GM19193 (cell line): ENCODE measurements around the gene PEX5L.

Experiments
- POLR2A ChIP-seq: IDR thresholded peaks from 4 replicates; pipeline ENCODE4 v1.6.1; 2011; ENCODE audit not compliant: insufficient read depth, insufficient read length; ENCODE audit errors: extremely low read depth

PEX5L gene, protein sequence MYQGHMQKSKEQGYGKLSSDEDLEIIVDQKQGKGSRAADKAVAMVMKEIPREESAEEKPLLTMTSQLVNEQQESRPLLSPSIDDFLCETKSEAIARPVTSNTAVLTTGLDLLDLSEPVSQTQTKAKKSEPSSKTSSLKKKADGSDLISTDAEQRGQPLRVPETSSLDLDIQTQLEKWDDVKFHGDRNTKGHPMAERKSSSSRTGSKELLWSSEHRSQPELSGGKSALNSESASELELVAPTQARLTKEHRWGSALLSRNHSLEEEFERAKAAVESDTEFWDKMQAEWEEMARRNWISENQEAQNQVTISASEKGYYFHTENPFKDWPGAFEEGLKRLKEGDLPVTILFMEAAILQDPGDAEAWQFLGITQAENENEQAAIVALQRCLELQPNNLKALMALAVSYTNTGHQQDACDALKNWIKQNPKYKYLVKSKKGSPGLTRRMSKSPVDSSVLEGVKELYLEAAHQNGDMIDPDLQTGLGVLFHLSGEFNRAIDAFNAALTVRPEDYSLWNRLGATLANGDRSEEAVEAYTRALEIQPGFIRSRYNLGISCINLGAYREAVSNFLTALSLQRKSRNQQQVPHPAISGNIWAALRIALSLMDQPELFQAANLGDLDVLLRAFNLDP

GRCh38 chr3:180036671-180037455 lies at the start of gene PEX5L:
Gene PEX5L (minus strand): TSS chr3:180036937. CDS start chr3:180036599, 338 bp downstream.
- no peak for TF ChIP-seq POLR2A

- TF ChIP-seq POLR2A, result no peak
Observed at GRCh38 chr3:180085122-180085710, 48.5 kb upstream of the PEX5L start.

DNA sequence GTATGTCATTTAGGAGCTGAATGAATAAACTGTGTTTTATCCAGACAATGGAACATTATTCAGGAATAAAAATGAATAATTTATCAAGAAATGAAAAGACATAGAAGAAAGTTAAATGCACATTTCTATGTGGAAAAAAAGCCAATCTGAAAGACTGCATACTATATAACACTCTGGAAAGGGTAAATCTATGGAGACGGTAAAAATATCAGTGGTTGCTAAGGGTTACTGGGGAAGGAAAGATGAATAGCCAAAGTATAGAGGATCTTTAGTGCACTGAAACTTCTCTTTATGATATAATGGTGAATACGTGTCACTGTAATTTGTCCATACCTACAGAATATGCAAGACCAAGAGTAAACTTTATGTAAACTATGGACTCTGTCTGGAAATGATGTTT lies 46.0 kb upstream of the PEX5L start:
- TF ChIP-seq POLR2A, result no peak

DNA sequence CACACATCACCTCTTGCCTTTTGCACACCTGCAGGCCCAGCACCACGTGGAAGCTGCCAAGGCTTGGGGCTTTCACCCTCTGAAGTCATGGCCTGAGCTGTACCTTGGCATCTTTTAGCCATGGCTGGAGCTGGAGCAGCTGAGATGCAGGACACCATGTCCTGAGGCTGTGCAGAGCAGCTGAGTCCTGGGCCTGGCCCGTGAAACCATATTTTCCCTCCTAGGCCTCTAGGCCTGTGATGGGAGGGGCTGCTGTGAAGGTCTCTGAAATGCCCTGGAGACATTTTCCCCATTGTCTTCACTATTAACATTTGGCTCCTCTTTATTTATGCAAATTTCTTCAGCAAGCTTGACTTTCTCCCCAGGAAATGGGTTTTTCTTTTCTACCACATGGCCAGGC lies 41.9 kb upstream of the PEX5L start:
- TF ChIP-seq POLR2A, result no peak

GRCh38 chr3:180073561-180073960 lies 36.8 kb upstream of the PEX5L start:
- TF ChIP-seq POLR2A, result no peak

- TF ChIP-seq POLR2A, result no peak
Observed at GRCh38 chr3:180072786-180073185, 36.0 kb upstream of the PEX5L start.

- no peak for TF ChIP-seq POLR2A
Observed at GRCh38 chr3:180070925-180071324, 34.2 kb upstream of the PEX5L start.

DNA sequence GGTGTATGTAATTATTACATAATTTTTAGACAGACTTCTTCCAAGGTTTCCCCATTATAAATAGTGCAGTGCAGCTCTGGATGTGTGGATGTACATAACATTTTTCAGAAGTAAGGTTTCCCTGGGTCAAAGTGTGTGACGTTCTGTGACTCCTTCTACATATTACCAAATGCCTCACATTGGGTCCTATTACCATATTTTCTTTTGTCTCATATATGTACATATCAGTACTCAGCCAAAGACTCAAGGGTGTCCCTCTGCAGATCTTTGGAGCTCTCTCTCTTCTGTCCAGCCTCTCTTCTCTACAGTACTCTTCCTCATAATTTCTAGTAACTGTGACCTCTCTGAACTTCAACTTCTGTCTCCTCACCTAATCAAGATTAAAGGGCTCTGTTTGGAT lies 31.3 kb upstream of the PEX5L start:
- TF ChIP-seq POLR2A, result no peak

DNA sequence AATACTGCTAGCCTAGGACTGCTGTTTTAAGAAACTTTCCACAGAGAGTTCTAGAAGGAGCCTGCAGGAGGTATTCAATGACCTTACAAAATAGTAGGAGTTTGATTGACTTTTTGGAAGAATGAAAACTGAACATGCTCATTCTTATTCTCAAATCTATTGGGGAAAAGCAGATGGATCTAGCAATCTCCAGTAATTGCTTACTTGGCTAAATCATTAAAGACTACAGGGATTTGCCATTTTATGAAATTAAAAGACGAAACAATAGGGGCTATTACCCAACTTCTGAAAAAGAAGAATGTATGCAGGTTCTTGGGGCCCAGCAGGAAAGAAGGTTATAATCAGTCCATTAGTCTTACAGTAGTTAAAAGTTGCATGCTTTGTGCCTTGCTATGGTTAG lies 29.9 kb upstream of the PEX5L start:
- TF ChIP-seq POLR2A, result no peak

GRCh38 chr3:180063783-180064182 lies 27.0 kb upstream of the PEX5L start:
- TF ChIP-seq POLR2A, result no peak

GRCh38 chr3:180062771-180063170 lies 26.0 kb upstream of the PEX5L start:
- no peak for TF ChIP-seq POLR2A

DNA sequence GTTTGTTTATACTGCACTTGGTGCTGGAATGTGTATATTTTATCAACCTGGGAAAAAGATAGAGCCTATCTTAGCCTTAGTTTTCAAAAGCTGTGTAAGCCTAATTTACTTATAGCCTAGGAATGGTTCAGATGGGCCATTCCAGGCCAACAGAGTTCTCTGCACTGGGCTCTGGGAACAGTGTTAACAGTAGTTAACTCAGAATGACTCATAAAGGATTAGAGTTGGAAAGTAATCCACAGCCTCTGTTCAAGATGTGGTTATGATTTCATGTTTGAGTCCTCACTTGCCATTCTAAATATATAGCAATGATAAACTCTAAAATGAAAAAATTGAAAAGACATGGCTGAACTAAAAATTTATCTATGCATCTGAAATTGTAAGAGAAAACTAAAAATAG lies 22.6 kb upstream of the PEX5L start:
- TF ChIP-seq POLR2A, result no peak

DNA sequence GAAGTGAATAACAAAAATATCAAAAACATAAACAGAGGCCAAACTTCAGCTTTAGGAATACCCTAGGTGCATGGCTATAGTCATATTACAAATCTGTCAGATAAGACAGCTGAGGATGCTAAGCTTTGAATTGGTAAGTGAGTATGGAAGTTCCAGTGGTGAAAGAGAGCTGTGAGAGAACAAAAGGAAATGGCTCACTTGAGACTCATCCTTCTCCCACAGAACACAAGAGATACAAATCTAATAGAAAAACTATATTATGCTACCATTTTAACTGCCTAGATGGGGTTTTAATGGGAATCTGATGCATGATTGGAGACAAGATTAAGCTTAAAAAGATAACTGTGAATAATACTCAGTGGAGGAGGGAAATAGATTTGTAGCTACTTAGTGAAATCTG lies 21.5 kb upstream of the PEX5L start:
- TF ChIP-seq POLR2A, result no peak

DNA sequence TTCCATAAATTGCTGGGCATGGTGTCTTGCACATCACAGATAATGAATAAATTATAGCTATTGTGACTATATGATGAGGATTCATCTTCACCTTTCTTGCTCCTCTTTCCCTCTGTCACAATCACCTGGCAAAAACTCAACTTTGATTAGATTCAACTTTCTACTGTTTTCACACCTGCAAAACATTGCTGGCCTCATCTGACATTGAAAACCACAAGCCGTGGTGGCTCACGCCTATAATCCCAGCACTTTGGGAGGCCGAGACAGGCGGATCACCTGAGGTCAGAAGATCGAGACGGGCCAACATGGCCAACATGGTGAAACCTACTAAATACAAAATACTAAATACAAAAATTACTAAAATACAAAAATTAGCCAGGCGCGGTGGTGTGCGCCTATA lies 12.7 kb upstream of the PEX5L start:
- TF ChIP-seq POLR2A, result no peak

DNA sequence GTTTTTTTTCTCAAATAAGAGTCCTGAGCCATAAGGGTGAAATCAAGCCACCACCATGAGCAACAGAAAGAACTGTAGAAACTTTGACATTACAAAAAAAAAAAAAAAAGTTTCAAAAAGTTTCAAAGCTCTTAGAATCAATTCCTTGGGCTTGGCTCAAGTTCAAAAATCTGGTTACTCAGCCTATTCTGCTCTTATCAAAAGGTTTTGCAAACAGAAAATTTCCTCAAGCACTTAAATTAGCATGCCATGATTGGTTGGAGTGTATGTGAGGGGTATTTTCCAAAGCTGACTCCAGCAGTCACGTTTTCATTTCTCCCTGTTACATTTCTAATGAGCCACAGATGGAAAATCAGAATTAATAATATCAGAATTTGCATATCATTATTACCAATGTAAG lies 12.1 kb upstream of the PEX5L start:
- TF ChIP-seq POLR2A, result no peak

DNA sequence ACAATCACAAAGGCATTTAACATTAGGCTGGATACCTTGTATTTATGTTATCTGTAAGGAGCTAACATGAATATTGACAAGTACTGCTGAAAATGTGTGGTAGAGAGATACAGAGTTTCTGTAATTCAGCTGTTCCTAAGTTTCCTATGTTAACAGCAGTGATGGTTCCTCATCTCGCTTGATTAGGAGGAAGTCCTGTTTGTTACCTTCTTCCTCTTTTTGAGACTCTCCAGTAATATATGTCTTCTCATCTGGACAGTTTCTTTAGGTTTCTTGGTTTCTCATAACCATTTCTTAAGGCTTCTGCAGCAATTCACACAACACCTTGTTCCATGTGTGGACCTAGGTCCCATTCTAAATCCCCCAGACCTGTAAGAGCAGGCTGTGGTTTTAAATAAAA lies 11.4 kb upstream of the PEX5L start:
- no peak for TF ChIP-seq POLR2A

- no peak for TF ChIP-seq POLR2A
Observed at GRCh38 chr3:180040966-180041365, 4.2 kb upstream of the PEX5L start.
